Measurements from ENCODE around the gene HGS. TPM values are rescaled to one million over a fixed set of nuclear protein-coding genes. Genes with fewer than 3 reads are reported as not detected.

HGS gene
- total and polyA plus RNA-seq, 2 of the 13 experiments (the other 11 are each of a cell fraction or from before 2014, with no cell fraction given): 73.3 to 78.1 TPM

GRCh38 chr17:81703747-81704654, 20.2 kb downstream of the HGS start (continued):
- 0 out of 2 replicates have a peak, but pooled peaks have one; percentile 10 for TF ChIP-seq ZNF180 (CRISPR knock-in tag; IDR thresholded peaks at IDR 0.05; ENCODE audit: borderline replicate concordance, low read depth)
- 0 out of 2 replicates have a peak, but pooled peaks have one; percentile 2 for TF ChIP-seq THAP8 (CRISPR knock-in tag; IDR thresholded peaks at IDR 0.05; ENCODE audit: borderline replicate concordance)
- peak; percentile 23; the same call in 1 of the 2 replicates for TF ChIP-seq SIN3A (IDR thresholded peaks at IDR 0.05; ENCODE audit: borderline replicate concordance, low read depth, low read length)
- 0 out of 2 replicates have a peak, but pooled peaks have one; percentile 1 for TF ChIP-seq HES4 (CRISPR knock-in tag; IDR thresholded peaks at IDR 0.05; ENCODE audit: borderline replicate concordance)
- TF ChIP-seq ZNF597 (CRISPR knock-in tag; IDR thresholded peaks at IDR 0.05): 0 out of 2 replicates have a peak, but pooled peaks have one; percentile 19
- peak; percentile 7; the same call in 1 of the 2 replicates for TF ChIP-seq KDM5B (CRISPR knock-in tag; IDR thresholded peaks at IDR 0.05; ENCODE audit: borderline replicate concordance)
- 0 out of 2 replicates have a peak, but pooled peaks have one; percentile 37 for TF ChIP-seq ZNF138 (CRISPR knock-in tag; IDR thresholded peaks at IDR 0.05; ENCODE audit: low read depth)
- TF ChIP-seq HNF4A (CRISPR knock-in tag; IDR thresholded peaks at IDR 0.05): peak; percentile 29; the same call in 1 of the 2 replicates
- TF ChIP-seq CHD2 (IDR thresholded peaks at IDR 0.05; ENCODE audit: low read depth, low read length): no peak
- TF ChIP-seq MAFK (conservative IDR thresholded peaks at IDR 0.05 in 1 of 2, IDR thresholded peaks at IDR 0.05 in 1 of 2; ENCODE audit: low read length in 2 of 2): no peak
- TF ChIP-seq MLXIP (CRISPR knock-in tag; IDR thresholded peaks at IDR 0.05; ENCODE audit: borderline replicate concordance): 0 out of 2 replicates have a peak, but pooled peaks have one; percentile 25
- TF ChIP-seq ZNF430 (CRISPR knock-in tag; IDR thresholded peaks at IDR 0.05): peak; percentile 80; the same call in 1 of the 2 replicates
- 0 out of 2 replicates have a peak, but pooled peaks have one; percentile 6 for TF ChIP-seq HOXA7 (CRISPR knock-in tag; IDR thresholded peaks at IDR 0.05)
- 0 out of 2 replicates have a peak, but pooled peaks have one; percentile 4 for TF ChIP-seq ZC3H13 (CRISPR knock-in tag; IDR thresholded peaks at IDR 0.05)
- TF ChIP-seq ZNF782 (CRISPR knock-in tag; IDR thresholded peaks at IDR 0.05; ENCODE audit: borderline replicate concordance): 0 out of 2 replicates have a peak, but pooled peaks have one; percentile 8
- TF ChIP-seq IRF2 (CRISPR knock-in tag; IDR thresholded peaks at IDR 0.05): no peak
